GM12873 (cell line): ENCODE results near the gene ANP32A.
A peak's percentile ranks its signal among the peaks of the same experiment; 100 is the strongest.

ENCODE experiments used
- TF ChIP-seq, protein P1 (sequence below): IDR thresholded peaks from 2 replicates; pipeline ENCODE4 v1.5.1; 2012; ENCODE audit warnings: low read depth, mild to moderate bottlenecking, moderate library complexity, low read length, control low read depth; ENCODE audit not compliant: insufficient read depth; ENCODE audit errors: missing control alignments

Gene ANP32A

GRCh38 chr15:68784206-68784605 lies 36.5 kb downstream of the ANP32A start:
- TF ChIP-seq, protein P1, sequence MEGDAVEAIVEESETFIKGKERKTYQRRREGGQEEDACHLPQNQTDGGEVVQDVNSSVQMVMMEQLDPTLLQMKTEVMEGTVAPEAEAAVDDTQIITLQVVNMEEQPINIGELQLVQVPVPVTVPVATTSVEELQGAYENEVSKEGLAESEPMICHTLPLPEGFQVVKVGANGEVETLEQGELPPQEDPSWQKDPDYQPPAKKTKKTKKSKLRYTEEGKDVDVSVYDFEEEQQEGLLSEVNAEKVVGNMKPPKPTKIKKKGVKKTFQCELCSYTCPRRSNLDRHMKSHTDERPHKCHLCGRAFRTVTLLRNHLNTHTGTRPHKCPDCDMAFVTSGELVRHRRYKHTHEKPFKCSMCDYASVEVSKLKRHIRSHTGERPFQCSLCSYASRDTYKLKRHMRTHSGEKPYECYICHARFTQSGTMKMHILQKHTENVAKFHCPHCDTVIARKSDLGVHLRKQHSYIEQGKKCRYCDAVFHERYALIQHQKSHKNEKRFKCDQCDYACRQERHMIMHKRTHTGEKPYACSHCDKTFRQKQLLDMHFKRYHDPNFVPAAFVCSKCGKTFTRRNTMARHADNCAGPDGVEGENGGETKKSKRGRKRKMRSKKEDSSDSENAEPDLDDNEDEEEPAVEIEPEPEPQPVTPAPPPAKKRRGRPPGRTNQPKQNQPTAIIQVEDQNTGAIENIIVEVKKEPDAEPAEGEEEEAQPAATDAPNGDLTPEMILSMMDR = no peak

DNA sequence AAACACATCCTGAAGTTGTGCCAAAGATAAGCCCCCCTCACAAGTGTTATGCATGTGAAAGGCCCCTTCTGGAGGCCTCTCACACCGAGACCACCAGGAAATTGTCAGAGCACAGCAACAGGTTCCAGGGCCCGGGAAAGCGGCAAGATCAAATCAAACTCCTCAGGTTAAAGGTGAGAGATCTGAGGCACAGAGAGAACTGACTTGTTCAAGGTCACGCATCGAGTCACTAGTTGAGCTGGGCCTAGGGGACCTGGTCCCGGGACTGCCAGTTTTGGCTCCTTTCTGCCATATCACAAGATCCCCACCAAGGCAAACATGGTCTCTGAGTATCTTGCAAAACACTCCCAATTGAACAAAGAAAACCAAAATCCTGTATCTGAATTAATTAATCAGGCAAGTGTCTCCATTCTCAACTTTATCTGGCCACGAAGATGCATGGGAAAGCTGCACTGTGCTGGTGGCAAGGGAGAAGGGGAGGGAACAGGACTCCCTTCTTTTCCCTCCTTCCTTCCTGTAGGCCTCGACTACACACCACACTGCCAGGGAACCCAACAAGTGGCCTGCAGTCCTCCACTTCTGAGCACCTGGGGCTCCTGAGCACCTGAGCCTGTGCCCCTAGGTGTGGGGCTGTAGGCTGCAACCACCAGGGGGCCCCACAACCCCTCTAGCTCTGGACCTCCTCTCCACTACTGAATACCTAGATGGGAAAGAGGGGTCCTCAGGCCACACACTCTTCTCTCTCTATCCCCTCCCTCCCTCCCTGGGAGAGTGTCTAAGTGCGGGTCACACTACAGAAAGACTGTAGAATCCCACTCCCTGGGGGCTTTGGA lies 37.3 kb downstream of the ANP32A start:
- TF ChIP-seq, protein P1 = peak; percentile 82

GRCh38 chr15:68782589-68783161 lies 38.0 kb downstream of the ANP32A start:
- TF ChIP-seq, protein P1 = no peak

DNA sequence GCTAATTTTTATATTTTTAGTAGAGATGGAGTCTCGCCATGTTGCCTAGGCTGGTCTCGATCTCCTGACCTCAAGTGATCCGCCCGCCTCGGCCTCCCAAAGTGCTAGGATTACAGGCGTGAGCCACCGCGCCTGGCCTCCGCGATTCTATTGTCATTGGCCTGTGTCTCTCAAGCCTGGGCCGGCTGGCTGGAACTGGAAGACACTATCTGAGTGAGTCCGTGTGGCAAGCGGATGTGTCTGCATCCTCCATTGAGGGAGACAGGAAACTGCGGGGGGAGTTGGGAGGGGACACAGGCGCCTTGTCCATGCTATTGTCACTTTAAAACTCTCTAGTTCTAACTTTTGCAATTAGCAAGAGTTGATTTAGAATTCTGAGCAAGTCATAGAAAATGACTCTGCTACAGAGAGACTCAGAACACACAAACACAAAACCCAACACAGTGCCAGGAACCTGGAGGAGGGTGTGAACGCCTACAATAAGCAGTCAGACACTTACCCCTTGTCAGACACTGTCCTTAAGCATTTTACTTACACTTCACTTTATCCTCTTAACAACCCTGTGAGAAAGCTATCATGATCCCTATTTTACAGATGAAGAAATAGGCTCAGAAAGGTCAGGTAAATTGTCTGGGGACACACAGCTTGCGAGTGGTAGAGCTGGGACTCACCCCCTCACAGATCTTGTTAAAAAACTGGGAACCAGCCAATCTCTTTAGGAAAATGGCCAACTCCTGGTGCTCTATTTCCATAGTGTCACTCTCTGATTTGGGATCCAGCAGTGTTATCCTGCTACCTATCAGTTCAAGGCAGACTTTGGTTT lies 38.7 kb downstream of the ANP32A start:
- TF ChIP-seq, protein P1 = no peak

DNA sequence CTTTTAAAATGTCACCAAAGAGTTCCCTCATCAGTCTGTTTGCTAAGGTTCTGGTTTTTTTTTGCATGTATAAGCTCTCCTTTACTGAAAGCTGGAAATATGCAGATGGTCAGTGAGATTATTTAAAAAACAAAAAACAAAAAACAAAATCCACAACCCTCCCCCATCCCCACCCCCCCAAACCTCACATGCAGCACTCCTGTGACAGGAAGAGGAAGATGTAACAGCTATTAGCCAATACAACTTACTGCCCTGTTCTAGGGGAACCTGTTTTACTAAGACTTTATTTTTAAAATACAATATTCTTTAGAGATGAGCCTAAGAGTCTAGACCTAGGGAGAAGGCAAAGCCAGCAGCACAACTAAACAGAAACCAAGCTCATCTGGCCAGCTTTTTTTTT lies 39.5 kb downstream of the ANP32A start:
- TF ChIP-seq, protein P1 = no peak

GRCh38 chr15:68778876-68779275 lies 41.8 kb downstream of the ANP32A start:
- TF ChIP-seq, protein P1 = no peak
